Esophagus muscularis mucosa (tissue), 4 donors: ENCODE measurements around the gene ZFAND6.

Experiments
- EP300 ChIP-seq: sonication (generic); formaldehyde crosslinking; IDR thresholded peaks from one replicate; pipeline ENCODE4 v1.6.1; 2017; ENCODE audit warnings: antibody characterized with exemption
- POLR2A ChIP-seq: fragments of 450-650 bp; IDR thresholded peaks from one replicate; pipeline ENCODE4 v1.6.1; 2017; ENCODE audit warnings: antibody characterized with exemption, moderate library complexity, mild to moderate bottlenecking, low read depth
- POLR2AphosphoS5 ChIP-seq, 2 donors: sonication (generic); formaldehyde crosslinking; IDR thresholded peaks; one replicate each; pipeline ENCODE4 v1.6.1; 2017; ENCODE audit warnings: antibody characterized with exemption in 2 of 2
- TF ChIP-seq, protein P1 (sequence below), 3 experiments: fragments of 200-600 bp in 2 of 3; fragments of 450-650 bp in 1 of 3; sonication (generic) in 2 of 3; IDR thresholded peaks; one replicate each; pipeline ENCODE4 v1.5.1; 2017 to 2019; ENCODE audit warnings: antibody characterized with exemption in 3 of 3, mild to moderate bottlenecking in 2 of 3, moderate library complexity in 1 of 3

DNA sequence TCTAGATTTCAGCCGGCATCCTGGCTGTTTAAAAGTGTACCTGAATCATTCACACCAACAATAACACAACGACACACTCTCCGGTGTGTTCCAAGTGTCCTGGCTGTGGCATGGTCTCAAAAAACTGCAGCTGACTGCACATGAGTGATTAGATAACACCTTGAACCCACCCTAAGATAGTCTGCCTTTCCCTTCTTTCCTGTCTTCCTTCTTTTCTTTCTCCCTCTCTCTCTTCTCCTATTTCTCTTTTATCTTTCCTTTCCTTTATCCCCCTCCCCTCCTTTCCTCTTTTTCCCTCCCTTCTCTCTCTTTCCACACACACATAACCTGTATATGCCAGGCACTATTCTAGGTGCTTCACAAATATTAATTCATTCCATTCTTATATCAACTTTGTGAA is 92.1 kb downstream of the ZFAND6 start:
- TF ChIP-seq EP300 (no peak), POLR2A (no peak), POLR2AphosphoS5 (IDR thresholded peaks at IDR 0.05) (no peak)
- TF ChIP-seq, protein P1, sequence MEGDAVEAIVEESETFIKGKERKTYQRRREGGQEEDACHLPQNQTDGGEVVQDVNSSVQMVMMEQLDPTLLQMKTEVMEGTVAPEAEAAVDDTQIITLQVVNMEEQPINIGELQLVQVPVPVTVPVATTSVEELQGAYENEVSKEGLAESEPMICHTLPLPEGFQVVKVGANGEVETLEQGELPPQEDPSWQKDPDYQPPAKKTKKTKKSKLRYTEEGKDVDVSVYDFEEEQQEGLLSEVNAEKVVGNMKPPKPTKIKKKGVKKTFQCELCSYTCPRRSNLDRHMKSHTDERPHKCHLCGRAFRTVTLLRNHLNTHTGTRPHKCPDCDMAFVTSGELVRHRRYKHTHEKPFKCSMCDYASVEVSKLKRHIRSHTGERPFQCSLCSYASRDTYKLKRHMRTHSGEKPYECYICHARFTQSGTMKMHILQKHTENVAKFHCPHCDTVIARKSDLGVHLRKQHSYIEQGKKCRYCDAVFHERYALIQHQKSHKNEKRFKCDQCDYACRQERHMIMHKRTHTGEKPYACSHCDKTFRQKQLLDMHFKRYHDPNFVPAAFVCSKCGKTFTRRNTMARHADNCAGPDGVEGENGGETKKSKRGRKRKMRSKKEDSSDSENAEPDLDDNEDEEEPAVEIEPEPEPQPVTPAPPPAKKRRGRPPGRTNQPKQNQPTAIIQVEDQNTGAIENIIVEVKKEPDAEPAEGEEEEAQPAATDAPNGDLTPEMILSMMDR (IDR thresholded peaks at IDR 0.05): no peak
